Trophoblast cell (in vitro differentiated cells and primary cell): ENCODE data around the gene CCDC107.

Source experiments
- DNase-seq, 2 donors: peaks; one replicate each; pipeline ENCODE4 v3.0.0-alpha.2; 2016
- H2AFZ ChIP-seq: 2 replicates; pipeline ENCODE4 v1.6.1; 2013; ENCODE audit warnings: low read length, moderate library complexity, mild to moderate bottlenecking; ENCODE audit not compliant: insufficient read depth, poor library complexity
- H2AK5ac ChIP-seq: 2 replicates; pipeline ENCODE4 v1.6.1; 2013; ENCODE audit warnings: mild to moderate bottlenecking, low read length
- H2BK120ac ChIP-seq: 2 replicates; pipeline ENCODE4 v1.6.1; 2013; ENCODE audit warnings: low read length, mild to moderate bottlenecking, moderate library complexity; ENCODE audit not compliant: insufficient read depth, poor library complexity
- H2BK12ac ChIP-seq: 2 replicates; pipeline ENCODE4 v1.6.1; 2013; ENCODE audit warnings: mild to moderate bottlenecking, low read length, moderate library complexity
- H2BK5ac ChIP-seq: 2 replicates; pipeline ENCODE4 v1.6.1; 2013; ENCODE audit warnings: low read length, low read depth, moderate library complexity, mild to moderate bottlenecking; ENCODE audit not compliant: poor library complexity
- H3K14ac ChIP-seq: 2 replicates; pipeline ENCODE4 v1.6.1; 2013; ENCODE audit warnings: mild to moderate bottlenecking, low read length
- H3K18ac ChIP-seq: 2 replicates; pipeline ENCODE4 v1.6.1; 2013; ENCODE audit warnings: mild to moderate bottlenecking, low read length
- H3K23ac ChIP-seq: 2 replicates; pipeline ENCODE4 v1.6.1; 2013; ENCODE audit warnings: low read length
- H3K27ac ChIP-seq: 2 replicates; pipeline ENCODE4 v1.5.1; 2013; ENCODE audit warnings: low read depth, mild to moderate bottlenecking, inconsistent platforms, low read length, moderate library complexity
- H3K27me3 ChIP-seq: 2 replicates; pipeline ENCODE4 v1.6.1; 2013; ENCODE audit warnings: inconsistent platforms, mild to moderate bottlenecking, low read length, moderate library complexity; ENCODE audit not compliant: insufficient read depth
- H3K36me3 ChIP-seq, 2 experiments: 1 replicate in 1 of 2; 2 replicates in 1 of 2; pipeline ENCODE4 v1.6.1; 2013; ENCODE audit warnings: low read length in 2 of 2, mild to moderate bottlenecking in 2 of 2, moderate library complexity in 1 of 2; ENCODE audit not compliant: insufficient read depth in 2 of 2, control insufficient read depth in 1 of 2
- H3K4ac ChIP-seq: 2 replicates; pipeline ENCODE4 v1.6.1; 2013; ENCODE audit warnings: low read depth, mild to moderate bottlenecking, low read length, moderate library complexity
- H3K4me1 ChIP-seq, 2 experiments: 1 replicate in 1 of 2; 2 replicates in 1 of 2; pipeline ENCODE4 v1.6.1; 2013; ENCODE audit warnings: low read length in 2 of 2, mild to moderate bottlenecking in 2 of 2, moderate library complexity in 1 of 2; ENCODE audit not compliant: insufficient read depth in 2 of 2, control insufficient read depth in 1 of 2
- H3K4me2 ChIP-seq: 2 replicates; pipeline ENCODE4 v1.6.1; 2013; ENCODE audit warnings: inconsistent platforms, mild to moderate bottlenecking, low read length, moderate library complexity
- H3K4me3 ChIP-seq: 2 replicates; pipeline ENCODE4 v1.5.1; 2013; ENCODE audit warnings: mild to moderate bottlenecking, low read depth, low read length, inconsistent platforms
- H3K79me1 ChIP-seq: one replicate; pipeline ENCODE4 v1.6.1; 2013; ENCODE audit warnings: low read length
- H3K79me2 ChIP-seq: 2 replicates; pipeline ENCODE4 v1.6.1; 2013; ENCODE audit warnings: low read length, mild to moderate bottlenecking; ENCODE audit not compliant: control insufficient read depth, insufficient read depth, poor library complexity
- H3K9ac ChIP-seq: 2 replicates; pipeline ENCODE4 v1.6.1; 2013; ENCODE audit warnings: mild to moderate bottlenecking, low read length
- H3K9me3 ChIP-seq: 2 replicates; pipeline ENCODE4 v1.6.1; 2013; ENCODE audit warnings: low read depth, mild to moderate bottlenecking, control low read depth, inconsistent platforms, low read length; ENCODE audit not compliant: insufficient read depth
- H4K12ac ChIP-seq: 2 replicates; pipeline ENCODE4 v1.6.1; 2013; ENCODE audit warnings: low read depth, mild to moderate bottlenecking, low read length, moderate library complexity
- H4K8ac ChIP-seq: 2 replicates; pipeline ENCODE4 v1.6.1; 2013; ENCODE audit warnings: low read depth, mild to moderate bottlenecking, low read length, moderate library complexity
- H4K91ac ChIP-seq: one replicate; pipeline ENCODE4 v1.6.1; 2013; ENCODE audit warnings: low read depth, mild to moderate bottlenecking, low read length, moderate library complexity
- WGBS: extraction: QIAGEN DNeasy Blood & Tissue Kit; methylation state at CpG from one replicate; pipeline ENCODE4 v1.1.7; 2013; ENCODE audit warnings: missing lambda C conversion rate; ENCODE audit not compliant: insufficient read length, insufficient coverage; ENCODE audit errors: extremely low coverage; 5-methylcytosine and 5-hydroxymethylcytosine counted together

CCDC107 gene

GRCh38 chr9:35658968-35659220 lies 802 bp downstream of the CCDC107 start:
- Histone ChIP-seq H2BK120ac (no peak overlapping the region), H3K36me3 (peaks cover 13 to 16% of the 10 kb centered on the region in 2 experiments), H4K91ac (no peak overlapping the region), H3K9ac (peak overlapping the region; percentile 63), H3K4me3 (peak overlapping the region; percentile 85), H4K8ac (no peak overlapping the region), H3K18ac (no peak overlapping the region), H4K12ac (no peak overlapping the region), H3K23ac (no peak overlapping the region), H3K79me2 (peaks cover 4% of the 10 kb centered on the region), H3K4ac (no peak overlapping the region), H2AK5ac (no peak overlapping the region), H3K27ac (no peak overlapping the region), H2BK12ac (no peak overlapping the region), H3K14ac (peak overlapping the region; percentile 97), H3K4me2 (peak overlapping the region; percentile 95), H3K4me1 (peaks cover 10 to 14% of the 10 kb centered on the region in 2 experiments), H2BK5ac (no peak overlapping the region), H3K9me3 (no peaks in the 10 kb centered on the region), H2AFZ (no peak overlapping the region), H3K79me1 (peaks cover 10% of the 10 kb centered on the region), H3K27me3 (no peaks in the 10 kb centered on the region)
- DNase-seq = peak; percentile 21 to 47
- no CpG with 5 or more reads among the region's 2 CpGs for WGBS

- H2AFZ ChIP-seq = no peak overlapping the region
- H3K79me1 ChIP-seq = peaks cover 10% of the 10 kb centered on the region
- H3K27ac ChIP-seq = no peak overlapping the region
- H4K12ac ChIP-seq = no peak overlapping the region
- H3K4me1 ChIP-seq = peaks cover 14 to 17% of the 10 kb centered on the region in 2 experiments
- H3K9me3 ChIP-seq = no peaks in the 10 kb centered on the region
- no peaks in the 10 kb centered on the region for H3K27me3 ChIP-seq
- no peak overlapping the region for H2BK12ac ChIP-seq
- H3K4ac ChIP-seq = no peak overlapping the region
- no CpG with 5 or more reads among the region's 3 CpGs for WGBS
- H2AK5ac ChIP-seq = no peak overlapping the region
- H4K91ac ChIP-seq = no peak overlapping the region
- no peak overlapping the region for H4K8ac ChIP-seq
- peak; percentile 28 to 60 for DNase-seq
- no peak overlapping the region for H2BK120ac ChIP-seq
- no peak overlapping the region for H3K23ac ChIP-seq
- H3K36me3 ChIP-seq = peaks cover 13 to 16% of the 10 kb centered on the region in 2 experiments
- H3K18ac ChIP-seq = no peak overlapping the region
- H3K9ac ChIP-seq = no peak overlapping the region
- H3K4me3 ChIP-seq = no peak overlapping the region
- peaks cover 4% of the 10 kb centered on the region for H3K79me2 ChIP-seq
- no peak overlapping the region for H2BK5ac ChIP-seq
- H3K14ac ChIP-seq = no peak overlapping the region
- H3K4me2 ChIP-seq = peak overlapping the region; percentile 95
Measured at GRCh38 chr9:35659340-35659739, 1.2 kb downstream of the CCDC107 start.

DNA sequence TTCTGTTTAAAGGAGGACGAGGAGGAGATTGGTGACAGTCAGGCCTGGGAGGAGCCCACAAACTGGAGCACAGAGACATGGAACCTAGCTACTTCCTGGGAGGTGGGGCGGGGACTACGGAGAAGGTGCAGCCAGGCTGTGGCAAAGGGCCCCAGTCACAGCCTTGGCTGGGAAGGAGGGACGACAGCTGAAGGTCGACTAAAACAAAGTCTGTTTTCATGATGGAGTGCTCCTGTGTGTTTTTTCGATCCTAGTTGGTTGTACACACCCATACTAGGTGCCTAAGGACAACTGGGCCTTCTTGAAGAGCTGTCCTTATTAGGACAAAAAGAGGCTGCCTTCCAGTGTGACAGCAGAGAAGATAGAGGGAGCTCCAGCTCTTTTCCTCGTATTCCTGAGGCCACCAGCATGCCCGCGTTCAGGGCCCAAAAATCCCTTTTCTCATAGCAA lies 2.9 kb downstream of the CCDC107 start:
- peaks cover 15% of the 10 kb centered on the region for H3K79me1 ChIP-seq
- peak overlapping the region; percentile 12 for H4K91ac ChIP-seq
- H3K79me2 ChIP-seq = peaks cover 8% of the 10 kb centered on the region
- H3K4me3 ChIP-seq = no peak overlapping the region
- peaks cover 13 to 16% of the 10 kb centered on the region in 2 experiments for H3K36me3 ChIP-seq
- peak overlapping the region; percentile 2 for H4K12ac ChIP-seq
- no peak overlapping the region for H3K9ac ChIP-seq
- peak in 1 of 2 donors; percentile 64 for DNase-seq
- H3K9me3 ChIP-seq = no peaks in the 10 kb centered on the region
- H3K23ac ChIP-seq = no peak overlapping the region
- H3K27ac ChIP-seq = no peak overlapping the region
- H3K4ac ChIP-seq = no peak overlapping the region
- H2BK12ac ChIP-seq = peak overlapping the region; percentile 10
- no peak overlapping the region for H3K4me2 ChIP-seq
- peak overlapping the region; percentile 3 for H2AFZ ChIP-seq
- H3K27me3 ChIP-seq = no peaks in the 10 kb centered on the region
- H3K18ac ChIP-seq = no peak overlapping the region
- no peak overlapping the region for H3K14ac ChIP-seq
- WGBS = no CpG with 5 or more reads among the region's 9 CpGs
- H2BK5ac ChIP-seq = no peak overlapping the region
- H2AK5ac ChIP-seq = no peak overlapping the region
- H4K8ac ChIP-seq = no peak overlapping the region
- H3K4me1 ChIP-seq = peaks cover 19 to 24% of the 10 kb centered on the region in 2 experiments
- H2BK120ac ChIP-seq = no peak overlapping the region

DNA sequence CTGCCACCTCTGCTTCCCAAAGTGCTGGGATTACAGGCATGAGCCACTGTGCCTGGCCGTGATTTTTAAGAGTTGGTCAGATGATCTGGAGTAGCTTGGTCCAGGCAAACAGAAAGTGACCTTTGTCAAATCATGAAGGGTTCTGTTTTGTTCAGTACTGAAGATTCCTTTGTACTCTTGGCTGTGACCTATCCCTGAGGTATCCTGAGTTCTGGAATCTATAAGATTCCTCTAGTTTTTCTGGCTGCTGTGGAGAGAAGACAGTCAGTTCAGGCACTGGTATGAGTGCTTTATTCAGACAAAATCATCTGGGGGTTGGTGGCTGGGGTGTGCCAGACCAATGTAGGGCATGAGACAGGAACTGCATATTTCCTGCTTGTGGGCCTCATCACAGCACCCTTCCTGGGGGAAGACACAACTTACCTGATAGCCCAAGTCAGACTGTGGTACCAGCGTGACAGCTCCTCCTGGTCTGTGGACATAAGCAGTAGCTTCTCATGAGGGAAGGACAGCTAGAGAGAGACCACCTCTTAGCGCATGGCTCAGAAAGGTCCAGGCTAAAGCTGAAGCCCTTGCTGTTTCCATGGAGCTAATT lies 3.8 kb downstream of the CCDC107 start:
- H4K12ac ChIP-seq = no peak overlapping the region
- no CpG with 5 or more reads among the region's 3 CpGs for WGBS
- no peak overlapping the region for H2BK120ac ChIP-seq
- no peak overlapping the region for H3K23ac ChIP-seq
- H3K9me3 ChIP-seq = no peaks in the 10 kb centered on the region
- H2BK5ac ChIP-seq = no peak overlapping the region
- no peak overlapping the region for H2AK5ac ChIP-seq
- H3K4me2 ChIP-seq = no peak overlapping the region
- H3K27me3 ChIP-seq = no peaks in the 10 kb centered on the region
- no peak overlapping the region for H3K4me3 ChIP-seq
- H2AFZ ChIP-seq = no peak overlapping the region
- H4K91ac ChIP-seq = no peak overlapping the region
- peaks cover 8% of the 10 kb centered on the region for H3K79me2 ChIP-seq
- H3K36me3 ChIP-seq = peaks cover 13 to 16% of the 10 kb centered on the region in 2 experiments
- DNase-seq = no peak
- H3K4ac ChIP-seq = no peak overlapping the region
- H3K18ac ChIP-seq = no peak overlapping the region
- H3K4me1 ChIP-seq = peaks cover 19 to 24% of the 10 kb centered on the region in 2 experiments
- no peak overlapping the region for H4K8ac ChIP-seq
- H3K79me1 ChIP-seq = peaks cover 15% of the 10 kb centered on the region
- no peak overlapping the region for H3K9ac ChIP-seq
- H2BK12ac ChIP-seq = no peak overlapping the region
- H3K27ac ChIP-seq = no peak overlapping the region
- no peak overlapping the region for H3K14ac ChIP-seq
